Panc1 (cell line): ENCODE results near the gene GPR37L1. TPM values are rescaled to one million over a fixed set of nuclear protein-coding genes. Genes with fewer than 3 reads are reported as not detected.

Experiments used
- ATAC-seq: fragments of 200-7000 bp; cut with Tn5 transposase; 2 replicates; pipeline ENCODE4 v1.9.1; 2020; ENCODE audit warnings: mild to moderate bottlenecking, moderate library complexity
- BruUV-seq: library from RNA; stranded (reverse); fragments of 400-500 nt; replicated peaks from 2 replicates; lab custom pipeline; 2021; lab: Mats Ljungman, UMichigan
- CTCF ChIA-PET: fragments of 300-600 bp; sonication (Branson Sonifier 250); formaldehyde crosslinking; loops from one replicate; lab custom pipeline; 2022; ENCODE audit warnings: antibody characterized with exemption; lab: Charles Lee
- POLR2A ChIA-PET: fragments of 300-600 bp; sonication (Branson Sonifier 250); formaldehyde crosslinking; loops from one replicate; lab custom pipeline; 2022; ENCODE audit warnings: antibody characterized with exemption; lab: Charles Lee
- DNase-seq: peaks from one replicate; pipeline ENCODE4 v3.0.0-alpha.2; 2010; ENCODE audit warnings: low read depth, low spot score
- H3K27ac ChIP-seq: 2 replicates; pipeline ENCODE4 v1.5.1; 2011; ENCODE audit warnings: mild to moderate bottlenecking, low read length, inconsistent platforms
- H3K27me3 ChIP-seq: fragments of 200-500 bp; sonication (Bioruptor generic); 2 replicates; pipeline ENCODE4 v1.6.0; 2014; ENCODE audit warnings: low read length, inconsistent platforms; ENCODE audit not compliant: control insufficient read depth, insufficient read depth
- H3K36me3 ChIP-seq: fragments of 200-500 bp; sonication (Bioruptor generic); 2 replicates; pipeline ENCODE4 v1.5.1; 2014; ENCODE audit warnings: inconsistent platforms, mild to moderate bottlenecking, low read length, moderate library complexity; ENCODE audit not compliant: control insufficient read depth, insufficient read depth
- H3K4me1 ChIP-seq: 2 replicates; pipeline ENCODE4 v1.5.1; 2011; ENCODE audit warnings: inconsistent platforms, mild to moderate bottlenecking, low read length, moderate library complexity; ENCODE audit not compliant: control insufficient read depth, insufficient read depth
- H3K4me3 ChIP-seq, 2 experiments: 2 replicates each; pipeline ENCODE4 v1.5.1; 2011 to 2012; ENCODE audit warnings: low read depth in 2 of 2, low read length in 2 of 2, mild to moderate bottlenecking in 2 of 2, inconsistent platforms in 1 of 2, moderate library complexity in 1 of 2
- H3K9me3 ChIP-seq: fragments of 200-500 bp; sonication (Bioruptor generic); 2 replicates; pipeline ENCODE4 v1.5.1; 2014; ENCODE audit warnings: low read depth, mild to moderate bottlenecking, inconsistent platforms, low read length, moderate library complexity; ENCODE audit not compliant: control insufficient read depth, insufficient read depth
- CTCF ChIP-seq: fragments of 450-650 bp; IDR thresholded peaks from 2 replicates; pipeline ENCODE4 v1.5.1; 2017; ENCODE audit warnings: mild to moderate bottlenecking
- POLR2AphosphoS5 ChIP-seq: IDR thresholded peaks from 2 replicates; pipeline ENCODE4 v1.6.1; 2012; ENCODE audit warnings: mild to moderate bottlenecking, low read depth, low read length, moderate library complexity
- SIN3A ChIP-seq: IDR thresholded peaks from 2 replicates; pipeline ENCODE4 v1.6.1; 2012; ENCODE audit warnings: low read depth, mild to moderate bottlenecking, low read length, moderate library complexity, borderline replicate concordance; ENCODE audit not compliant: insufficient read depth
- TCF7L2 ChIP-seq: IDR thresholded peaks from 2 replicates; pipeline ENCODE4 v1.6.1; 2011; ENCODE audit warnings: mild to moderate bottlenecking, low read depth, low read length, inconsistent platforms
- in situ Hi-C: cut with HindIII; loops from 2 replicates; pipeline ENCODE4 v1.10.0; 2016; ENCODE audit warnings: low sequenced_read_pairs, low pct_unique_long_range_greater_than_20kb
- intact Hi-C: fragments of 100-400 bp; cut with micrococcal nuclease; formaldehyde crosslinking; loops from one replicate; pipeline ENCODE4 v1.10.0; 2022; ENCODE audit not compliant: unreplicated experiment
- total RNA-seq: library from RNA; stranded (reverse); gene quantifications from one replicate; pipeline ENCODE4 v1.2.1, GENCODE V29; 2021; ENCODE audit not compliant: unreplicated experiment
- TF ChIP-seq, protein P1 (sequence below), 2 experiments: IDR thresholded peaks; 2 replicates each; pipeline ENCODE4 v1.6.1; 2011 to 2012; ENCODE audit warnings: low read depth in 2 of 2, control low read depth in 1 of 2, low read length in 1 of 2, mild to moderate bottlenecking in 1 of 2, moderate library complexity in 1 of 2; ENCODE audit not compliant: insufficient read depth in 1 of 2

GPR37L1 gene
- total RNA-seq, 1 experiment from 2014 or later = 0.44 TPM

- Histone ChIP-seq H3K9me3 (no peaks in the 10 kb centered on the region), H3K27ac (no peak overlapping the region), H3K4me1 (no peaks in the 10 kb centered on the region), H3K27me3 (no peaks in the 10 kb centered on the region), H3K36me3 (no peaks in the 10 kb centered on the region), H3K4me3 (no peak overlapping the region)
- BruUV-seq = no TSS peak
- POLR2A ChIA-PET = interaction anchor here (0.5 kb wide), 1 partner anchor 241 kb away, joined by 3 read pairs; no protein-coding TSS in a partner anchor
- CTCF ChIA-PET = interaction anchor here (0.6 kb wide), 1 partner anchor 11 kb away, joined by 12 read pairs; no protein-coding TSS in a partner anchor
- TF ChIP-seq, protein P1, sequence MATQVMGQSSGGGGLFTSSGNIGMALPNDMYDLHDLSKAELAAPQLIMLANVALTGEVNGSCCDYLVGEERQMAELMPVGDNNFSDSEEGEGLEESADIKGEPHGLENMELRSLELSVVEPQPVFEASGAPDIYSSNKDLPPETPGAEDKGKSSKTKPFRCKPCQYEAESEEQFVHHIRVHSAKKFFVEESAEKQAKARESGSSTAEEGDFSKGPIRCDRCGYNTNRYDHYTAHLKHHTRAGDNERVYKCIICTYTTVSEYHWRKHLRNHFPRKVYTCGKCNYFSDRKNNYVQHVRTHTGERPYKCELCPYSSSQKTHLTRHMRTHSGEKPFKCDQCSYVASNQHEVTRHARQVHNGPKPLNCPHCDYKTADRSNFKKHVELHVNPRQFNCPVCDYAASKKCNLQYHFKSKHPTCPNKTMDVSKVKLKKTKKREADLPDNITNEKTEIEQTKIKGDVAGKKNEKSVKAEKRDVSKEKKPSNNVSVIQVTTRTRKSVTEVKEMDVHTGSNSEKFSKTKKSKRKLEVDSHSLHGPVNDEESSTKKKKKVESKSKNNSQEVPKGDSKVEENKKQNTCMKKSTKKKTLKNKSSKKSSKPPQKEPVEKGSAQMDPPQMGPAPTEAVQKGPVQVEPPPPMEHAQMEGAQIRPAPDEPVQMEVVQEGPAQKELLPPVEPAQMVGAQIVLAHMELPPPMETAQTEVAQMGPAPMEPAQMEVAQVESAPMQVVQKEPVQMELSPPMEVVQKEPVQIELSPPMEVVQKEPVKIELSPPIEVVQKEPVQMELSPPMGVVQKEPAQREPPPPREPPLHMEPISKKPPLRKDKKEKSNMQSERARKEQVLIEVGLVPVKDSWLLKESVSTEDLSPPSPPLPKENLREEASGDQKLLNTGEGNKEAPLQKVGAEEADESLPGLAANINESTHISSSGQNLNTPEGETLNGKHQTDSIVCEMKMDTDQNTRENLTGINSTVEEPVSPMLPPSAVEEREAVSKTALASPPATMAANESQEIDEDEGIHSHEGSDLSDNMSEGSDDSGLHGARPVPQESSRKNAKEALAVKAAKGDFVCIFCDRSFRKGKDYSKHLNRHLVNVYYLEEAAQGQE (IDR thresholded peaks at IDR 0.05; ENCODE audit: insufficient read depth in 1 of 2, low read depth in 2 of 2, low read length in 1 of 2) = no peak
- TF ChIP-seq TCF7L2 (no peak), CTCF (no peak), POLR2AphosphoS5 (no peak), SIN3A (no peak)
- ATAC-seq (peak; percentile 27; the same call in 1 of the 2 replicates), DNase-seq (no peak)
- in situ Hi-C loops = no loop called here
- intact Hi-C loops = no loop called here
Observed at GRCh38 chr1:202176949-202177927, 54.5 kb downstream of the GPR37L1 start.

DNA sequence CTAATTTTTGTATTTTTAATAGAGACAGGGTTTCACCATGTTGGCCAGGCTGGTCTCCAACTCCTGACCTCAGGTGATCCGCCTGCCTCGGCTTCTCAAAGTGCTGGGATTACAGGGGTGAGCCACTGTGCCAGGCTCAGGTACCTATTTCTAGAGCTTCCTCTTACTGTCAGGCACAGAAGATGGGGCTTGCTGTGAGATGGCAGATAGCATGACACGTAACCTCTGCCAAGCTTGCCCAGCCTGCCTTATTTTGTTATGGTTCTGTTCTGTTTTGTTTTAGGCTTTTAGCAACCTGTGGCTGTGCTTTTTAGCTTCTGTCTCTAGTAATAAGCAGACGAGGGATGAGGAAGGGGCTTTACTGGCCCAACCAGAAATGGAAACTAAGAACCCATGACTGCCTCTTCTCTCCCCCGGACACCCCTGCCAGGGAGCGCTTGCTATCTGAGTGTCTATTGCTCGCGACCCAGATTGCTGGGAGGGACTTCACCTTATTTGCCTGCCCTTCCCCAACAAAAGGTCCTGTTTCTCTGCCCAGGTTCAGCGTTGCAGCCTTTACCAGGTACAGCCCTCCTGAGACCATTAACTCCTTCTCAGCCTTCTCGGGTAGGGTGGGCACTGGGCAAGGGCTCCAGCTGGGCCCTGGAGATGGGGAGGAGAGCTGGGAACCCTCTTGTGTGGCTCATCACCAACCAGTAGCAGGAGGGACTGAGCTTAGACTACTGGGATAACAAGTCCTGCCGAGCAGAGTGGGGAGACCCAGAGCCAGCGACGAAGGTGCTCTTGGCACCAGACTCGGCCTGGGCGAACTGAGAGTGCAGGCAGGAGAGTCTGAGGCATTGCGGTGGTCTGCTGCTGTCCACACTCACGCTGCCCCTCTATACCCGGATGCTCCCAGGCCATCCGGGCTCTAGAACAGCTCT is 57.4 kb downstream of the GPR37L1 start:
- no TSS peak for BruUV-seq
- no peak for DNase-seq
- no peak for ATAC-seq
- H3K27ac ChIP-seq = no peak overlapping the region
- intact Hi-C loops = loop anchor here (10.0 kb wide), 1 partner anchor 535 kb away; the partner anchor contains the start of gene SYT2
- ChIA-PET POLR2A (no interaction called here), CTCF (interaction anchor here (1.3 kb wide), 1 partner anchor 9 kb away, joined by 4 read pairs; no protein-coding TSS in a partner anchor)
- H3K27me3 ChIP-seq = no peaks in the 10 kb centered on the region
- TF ChIP-seq SIN3A (no peak), POLR2AphosphoS5 (no peak), CTCF (no peak), TCF7L2 (no peak)
- TF ChIP-seq, protein P1 (IDR thresholded peaks at IDR 0.05; ENCODE audit: insufficient read depth in 1 of 2, low read depth in 2 of 2, low read length in 1 of 2) = no peak
- in situ Hi-C loops = no loop called here
- H3K36me3 ChIP-seq = no peaks in the 10 kb centered on the region
- H3K4me3 ChIP-seq = no peak overlapping the region
- no peaks in the 10 kb centered on the region for H3K9me3 ChIP-seq
- H3K4me1 ChIP-seq = peaks cover 3% of the 10 kb centered on the region
